HG03558 (cell line): ENCODE data around the gene SLC44A3.

Experiments used
- ATAC-seq: cut with Tn5 transposase; IDR thresholded peaks from one replicate; pipeline ENCODE4 v1.9.1; 2021; ENCODE audit warnings: moderate number of reproducible peaks; ENCODE audit not compliant: unreplicated experiment; ENCODE audit errors: extremely low read depth

SLC44A3 gene

GRCh38 chr1:94799206-94799605 lies 21.0 kb upstream of the SLC44A3 start:
- no peak for ATAC-seq

GRCh38 chr1:94801919-94802546 lies 18.1 kb upstream of the SLC44A3 start:
- ATAC-seq = peak; percentile 52

DNA sequence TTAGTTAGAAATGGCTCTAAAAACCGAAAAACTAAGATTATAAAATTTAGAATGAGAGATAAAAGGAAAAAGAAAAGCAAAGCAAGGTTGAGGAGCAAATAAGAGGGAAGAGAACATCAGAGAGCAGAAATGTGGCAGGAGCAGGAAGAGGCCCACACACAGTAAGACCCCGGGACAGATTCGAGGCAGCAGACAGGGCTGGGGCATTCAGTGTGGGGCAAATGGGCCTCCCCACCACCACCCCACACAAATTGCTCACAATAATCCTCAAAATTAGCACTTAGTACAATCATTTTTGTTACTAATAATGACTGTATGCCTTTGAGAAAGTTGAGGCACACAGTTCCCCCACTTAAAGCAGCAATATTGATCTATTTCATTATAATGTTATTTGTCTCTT lies 17.1 kb upstream of the SLC44A3 start:
- no peak for ATAC-seq

- no peak for ATAC-seq
Observed at GRCh38 chr1:94803517-94804441, 16.4 kb upstream of the SLC44A3 start.

DNA sequence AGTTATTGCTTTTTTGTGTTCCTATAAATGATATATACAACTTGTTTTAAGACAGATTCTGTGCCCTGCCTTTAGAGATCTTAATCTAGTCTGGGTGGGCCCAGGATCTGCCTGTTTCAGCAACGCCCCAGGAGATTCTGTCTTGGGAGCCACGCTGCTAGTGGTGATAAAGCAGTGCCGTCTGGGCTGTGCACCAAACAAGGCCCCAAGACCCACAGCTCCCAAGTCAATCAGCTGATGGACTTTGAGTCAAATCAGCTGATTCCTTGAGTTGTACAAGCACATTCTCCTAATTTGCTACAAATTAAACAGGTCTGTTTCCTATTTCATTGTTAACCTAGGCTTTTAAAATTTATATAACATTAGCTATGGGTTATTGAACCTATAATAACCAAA lies 15.7 kb upstream of the SLC44A3 start:
- no peak for ATAC-seq

DNA sequence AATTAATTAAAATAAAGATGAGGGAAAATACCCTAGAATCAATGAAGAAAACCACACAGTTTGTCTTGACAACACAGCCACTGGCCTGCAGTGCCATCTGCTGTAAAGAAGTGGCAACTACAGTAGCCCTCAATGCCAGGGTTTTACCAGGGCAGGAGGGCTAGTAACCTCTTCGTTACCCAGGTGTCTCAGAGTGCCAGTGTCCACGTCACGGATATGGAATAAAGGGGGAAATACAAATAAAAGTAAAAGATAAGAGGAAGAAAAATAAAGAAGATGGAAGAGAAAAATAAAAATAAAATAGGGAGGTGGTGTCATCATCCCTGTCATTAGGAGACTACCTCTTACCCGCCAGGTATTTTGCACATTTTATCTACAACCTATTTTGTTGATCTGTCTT lies 14.2 kb upstream of the SLC44A3 start:
- no peak for ATAC-seq

DNA sequence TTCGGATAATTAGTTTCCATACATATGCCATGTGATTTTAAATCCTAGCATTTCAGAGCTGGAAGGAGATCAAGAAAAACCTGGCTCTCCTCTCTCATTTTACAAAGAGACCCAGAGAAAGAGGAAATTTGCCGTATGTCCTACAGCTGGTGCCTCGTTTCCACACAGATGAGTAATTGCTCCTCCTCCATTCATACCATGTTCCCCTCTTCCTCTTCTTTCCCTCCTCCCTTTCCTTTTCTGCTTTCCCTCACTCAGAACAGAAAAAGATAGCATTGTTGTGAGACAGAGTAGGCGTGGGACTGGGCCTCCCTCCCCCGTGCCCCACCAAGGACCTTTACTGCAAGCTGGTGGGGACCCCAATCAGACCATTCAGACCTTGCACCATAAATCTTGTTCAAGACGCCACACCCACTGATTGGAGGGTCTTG lies 13.7 kb upstream of the SLC44A3 start:
- no peak for ATAC-seq

- no peak for ATAC-seq
Observed at GRCh38 chr1:94807742-94808491, 12.2 kb upstream of the SLC44A3 start.

GRCh38 chr1:94808669-94809068 lies 11.5 kb upstream of the SLC44A3 start:
- ATAC-seq = no peak

DNA sequence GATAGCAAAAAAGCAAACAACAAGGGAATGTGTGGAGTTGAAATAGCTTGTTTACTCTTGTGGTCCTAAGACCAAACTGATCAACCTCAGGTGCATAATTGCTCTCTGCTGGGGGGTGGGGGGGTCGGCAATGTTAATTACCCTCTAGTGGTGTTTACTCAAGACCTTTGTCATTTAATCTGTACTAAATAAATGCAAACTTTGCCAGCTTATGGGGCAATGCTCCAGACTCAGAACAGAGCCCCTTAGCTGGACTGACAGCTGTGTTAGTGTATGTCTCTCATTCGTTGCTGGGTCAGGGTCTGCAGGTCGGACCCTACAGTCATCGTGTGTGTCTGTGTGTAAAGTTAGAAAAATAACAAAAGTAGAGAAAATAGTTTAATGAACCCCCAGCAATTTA lies 7.2 kb upstream of the SLC44A3 start:
- ATAC-seq = no peak

DNA sequence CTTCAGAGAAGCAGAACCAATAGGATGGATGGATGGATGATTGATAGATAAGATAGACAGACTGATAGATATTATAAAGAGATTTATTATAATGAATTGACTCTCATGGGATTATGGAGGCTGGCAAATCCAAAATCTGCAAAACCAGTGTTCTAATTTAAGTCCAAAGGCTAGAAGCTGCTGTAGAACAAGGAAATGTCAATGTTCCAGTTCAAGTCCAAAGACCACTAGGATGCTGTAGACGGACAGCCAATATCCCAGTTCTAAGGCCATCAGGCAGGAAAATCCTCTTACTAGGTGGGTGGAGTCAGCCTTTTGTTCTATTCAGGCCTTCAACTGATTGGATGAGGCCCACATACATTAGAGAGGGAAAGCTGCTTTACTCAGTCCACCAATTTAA lies 4.1 kb upstream of the SLC44A3 start:
- ATAC-seq = no peak

- no peak for ATAC-seq
Observed at GRCh38 chr1:94817712-94818111, 2.4 kb upstream of the SLC44A3 start.

GRCh38 chr1:94819238-94819944 lies 766 bp upstream of the SLC44A3 start:
- ATAC-seq = no peak

DNA sequence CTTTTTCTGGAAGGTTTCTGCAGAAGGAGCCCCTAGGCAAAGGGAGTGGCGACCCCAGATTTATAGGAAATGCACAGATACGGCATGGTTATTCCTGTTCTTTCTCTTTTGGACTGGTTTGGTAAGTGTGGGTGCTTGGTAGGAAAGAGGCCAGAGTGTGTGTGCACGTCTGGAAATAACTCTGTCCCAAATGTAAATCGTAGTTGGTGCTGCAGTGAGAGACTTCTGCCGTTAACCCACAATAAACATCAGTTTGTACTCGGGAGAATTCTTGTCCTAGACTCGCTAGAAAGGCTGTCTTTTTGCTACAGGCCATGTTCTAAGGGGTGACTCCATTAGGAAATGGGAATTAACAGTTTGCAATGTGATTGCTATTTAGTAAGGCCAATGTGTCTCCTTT lies 779 bp downstream of the SLC44A3 start:
- ATAC-seq = no peak

DNA sequence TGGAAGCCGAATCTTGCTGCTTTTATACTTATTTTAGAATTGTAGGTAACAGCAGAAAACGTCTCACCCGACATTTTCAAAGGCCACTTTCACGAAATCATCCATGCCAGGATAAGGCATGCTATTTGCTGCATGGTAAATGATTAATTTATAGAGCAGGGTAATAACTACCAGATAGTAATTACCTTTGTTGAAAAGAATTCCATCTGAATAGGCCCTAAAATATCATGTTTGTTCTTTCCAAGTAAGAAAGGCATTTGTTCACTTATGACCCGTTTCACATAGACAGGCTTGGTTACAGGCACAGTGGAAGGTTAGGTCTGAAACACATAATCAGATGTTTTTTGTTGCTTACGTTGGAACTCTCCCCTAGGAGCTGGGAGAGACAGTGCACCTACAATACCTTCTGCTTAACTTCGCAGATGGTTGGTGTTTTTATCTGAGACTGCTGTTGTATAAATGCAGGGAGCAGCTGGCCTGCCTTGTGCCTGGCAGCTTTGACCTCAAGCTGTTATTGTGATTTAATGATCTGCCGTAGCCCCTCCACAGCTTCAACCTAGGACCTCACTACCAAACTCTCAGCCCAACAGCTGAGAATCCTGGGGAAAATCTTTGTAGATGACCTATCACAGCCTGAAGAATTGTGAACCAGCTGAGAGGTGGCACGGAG lies 1.6 kb downstream of the SLC44A3 start:
- no peak for ATAC-seq

- ATAC-seq = no peak
Observed at GRCh38 chr1:94823116-94823515, 3.0 kb downstream of the SLC44A3 start.

- ATAC-seq = no peak
Observed at GRCh38 chr1:94825936-94826335, 5.8 kb downstream of the SLC44A3 start.

- no peak for ATAC-seq
Observed at GRCh38 chr1:94827434-94827833, 7.3 kb downstream of the SLC44A3 start.

DNA sequence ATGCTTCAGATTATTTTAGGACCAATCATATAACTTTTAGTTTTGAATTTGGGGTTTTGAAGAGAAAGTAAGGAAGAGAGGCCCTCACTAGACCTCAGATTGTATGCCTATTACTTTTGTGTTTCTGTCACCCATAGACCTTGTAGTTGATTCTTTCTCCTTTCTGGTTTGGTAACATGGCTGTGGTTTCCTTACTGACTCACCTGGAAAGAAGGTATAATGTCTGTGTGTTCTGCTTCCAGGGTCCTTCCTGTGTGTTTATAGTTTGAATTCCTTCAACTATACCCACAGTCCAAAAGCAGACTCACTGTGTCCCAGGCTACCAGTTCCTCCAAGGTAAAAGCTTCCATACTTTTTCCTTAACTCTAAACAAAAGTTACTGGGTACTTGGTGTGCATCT lies 8.1 kb downstream of the SLC44A3 start:
- ATAC-seq = no peak

DNA sequence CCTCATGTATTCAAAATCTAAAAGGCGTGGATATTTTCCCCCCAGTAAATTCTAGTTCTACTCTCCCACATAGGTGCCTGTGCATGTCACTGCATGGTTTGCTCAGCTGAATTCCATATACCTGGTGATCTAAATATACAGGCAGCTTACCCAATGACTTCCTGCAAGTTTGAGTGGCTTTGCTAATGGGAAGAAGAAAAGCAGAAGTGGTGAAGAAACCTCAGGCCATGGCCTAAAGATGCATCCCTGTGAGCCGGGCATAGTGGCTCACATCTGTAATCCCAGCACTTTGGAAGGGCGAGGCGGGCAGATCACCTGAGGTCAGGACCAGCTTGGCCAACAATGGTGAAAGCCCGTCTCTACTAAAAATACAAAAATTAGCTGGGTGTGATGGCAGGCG lies 11.5 kb downstream of the SLC44A3 start:
- no peak for ATAC-seq
